NCI-H2171 treated with DMSO at 0.1 percent for 48 hours (cell line): ENCODE results near the gene A1BG.
"Not testable (repeated sequence)": the region's sequence is repeated elsewhere in the genome, so short reads cannot be mapped to it uniquely, and the experiment has no call there.

ENCODE experiments used
- DNase-seq: peaks from one replicate; lab custom pipeline; 2025; lab: John Stamatoyannopoulos, UW

The A1BG gene

GRCh38 chr19:58336820-58337219 lies 16.5 kb downstream of the A1BG start:
- no peak for DNase-seq

DNA sequence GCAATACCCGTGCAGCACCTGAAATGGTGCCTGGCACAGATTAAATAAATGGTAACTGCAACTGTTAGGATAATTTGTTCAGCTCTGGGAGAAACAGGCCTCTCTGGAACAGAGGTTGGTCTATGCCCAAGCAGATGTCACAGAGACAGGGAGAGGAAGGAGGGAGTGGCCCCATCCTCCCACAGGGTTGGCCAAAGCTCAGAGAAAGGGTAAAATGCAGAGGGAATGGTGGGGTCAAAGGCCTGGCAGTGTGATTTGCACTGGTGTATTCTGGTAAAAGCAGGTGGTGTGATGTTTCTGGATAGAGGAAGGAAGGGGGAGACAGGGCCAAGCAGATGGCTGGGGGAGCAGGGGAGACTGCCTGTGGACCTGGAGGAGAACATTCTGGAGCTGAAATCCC lies 17.1 kb downstream of the A1BG start:
- no peak for DNase-seq

DNA sequence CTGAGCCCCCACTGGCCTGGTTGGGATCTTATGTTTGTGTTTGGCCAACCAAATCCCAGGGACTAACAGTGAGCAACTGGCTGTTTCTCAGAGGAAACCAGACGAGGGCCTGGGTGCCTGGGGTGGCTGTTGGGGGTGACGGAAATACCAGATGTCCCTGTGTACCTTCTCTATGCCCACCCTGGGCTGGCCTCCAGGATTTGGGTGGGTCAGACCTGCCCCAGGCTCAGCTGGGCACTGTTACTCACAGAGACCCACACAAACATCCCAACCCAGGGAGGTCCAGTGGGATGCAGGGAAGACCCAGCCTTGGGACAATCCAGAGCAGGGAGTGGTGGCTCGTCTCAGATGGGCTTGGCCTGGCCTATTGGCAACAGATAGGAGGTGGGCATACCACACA lies 17.7 kb downstream of the A1BG start:
- DNase-seq: no peak

GRCh38 chr19:58334691-58335249 lies 18.5 kb downstream of the A1BG start:
- DNase-seq: no peak

GRCh38 chr19:58332697-58333096 lies 20.6 kb downstream of the A1BG start:
- no peak for DNase-seq

- no peak for DNase-seq
Measured at GRCh38 chr19:58330458-58330857, 22.8 kb downstream of the A1BG start.

- peak; percentile 17 for DNase-seq
Measured at GRCh38 chr19:58328999-58329398, 24.3 kb downstream of the A1BG start.

GRCh38 chr19:58326914-58327726 lies 26.2 kb downstream of the A1BG start, which contains the start of gene ZSCAN22:
Gene ZSCAN22, plus strand, starts transcription at chr19:58326994. Its CDS starts 7,809 bp downstream, at chr19:58334803.
- peak; percentile 92 for DNase-seq

GRCh38 chr19:58326501-58326913 lies 26.8 kb downstream of the A1BG start:
- no peak for DNase-seq

GRCh38 chr19:58325311-58326022 lies 27.8 kb downstream of the A1BG start:
- no peak for DNase-seq

DNA sequence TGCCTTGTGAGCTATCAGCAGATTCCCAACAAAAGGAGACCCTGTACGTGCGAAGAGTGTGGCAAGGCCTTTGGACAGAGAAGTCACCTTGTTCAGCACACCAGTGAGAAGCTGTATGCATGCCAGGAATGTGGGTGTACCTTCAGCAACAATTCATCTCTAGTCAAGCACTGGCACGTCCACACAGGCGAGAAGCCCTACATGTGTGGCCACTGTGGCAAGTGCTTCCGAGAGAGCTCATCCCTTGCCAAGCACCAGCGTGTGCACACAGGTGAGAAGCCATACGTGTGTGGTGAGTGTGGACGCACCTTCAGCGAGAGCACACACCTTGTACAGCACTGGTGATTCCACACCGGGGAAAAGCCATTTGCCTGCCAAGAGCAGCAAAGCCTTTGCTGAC lies 34.1 kb downstream of the A1BG start:
- DNase-seq: no peak

GRCh38 chr19:58318297-58318696 lies 35.0 kb downstream of the A1BG start:
- DNase-seq: no peak

GRCh38 chr19:58317476-58318072 lies 35.7 kb downstream of the A1BG start:
- no peak for DNase-seq

- no peak for DNase-seq
Measured at GRCh38 chr19:58315580-58315979, 37.7 kb downstream of the A1BG start.

DNA sequence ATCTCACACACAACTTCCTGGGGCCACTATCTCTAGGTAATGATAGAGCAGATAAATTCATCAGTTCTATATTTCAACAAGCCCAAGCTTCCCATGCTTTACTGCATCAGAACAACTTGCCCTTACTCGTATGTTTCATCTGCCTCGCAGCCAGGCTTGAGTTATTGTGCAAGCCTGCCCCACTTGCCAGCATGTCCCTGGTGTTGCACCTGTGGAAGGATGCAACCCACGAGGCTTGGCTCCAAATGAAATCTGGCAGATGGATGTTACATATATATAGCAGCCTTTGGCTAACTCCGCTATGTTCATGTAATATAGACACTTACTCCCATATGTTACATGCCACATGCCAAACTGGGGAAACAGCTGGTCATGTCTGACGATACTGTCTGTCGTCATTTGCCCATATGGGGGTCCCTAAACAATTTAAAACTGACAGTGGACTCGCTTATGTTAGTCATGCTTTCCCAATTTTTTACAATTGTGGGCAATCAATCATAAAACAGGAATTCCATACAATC lies 41.9 kb downstream of the A1BG start:
- DNase-seq: peak; percentile 7

DNA sequence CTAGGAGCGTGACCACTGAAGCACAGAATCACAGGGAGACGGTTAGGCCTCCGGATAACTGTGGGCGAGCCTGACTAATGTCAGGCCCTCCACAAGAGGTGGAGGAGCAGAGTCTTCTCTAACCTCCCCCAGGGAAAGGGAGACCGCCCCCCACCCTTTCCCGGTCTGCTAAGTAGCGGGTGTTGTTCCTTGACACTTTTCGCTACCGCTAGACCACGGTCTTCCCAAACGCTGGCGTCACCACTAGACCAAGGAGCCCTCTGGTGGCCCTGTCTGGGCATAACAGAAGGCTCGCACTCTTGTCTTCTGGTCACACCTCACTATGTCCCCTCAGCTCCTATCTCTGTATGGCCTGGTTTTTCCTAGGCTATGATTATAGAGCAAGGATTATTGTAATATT lies 42.6 kb downstream of the A1BG start:
- DNase-seq: not testable (repeated sequence)

GRCh38 chr19:58307736-58308135 lies 45.6 kb downstream of the A1BG start:
- DNase-seq: no peak

- DNase-seq: no peak
Measured at GRCh38 chr19:58305932-58306323, 47.4 kb downstream of the A1BG start.

GRCh38 chr19:58305065-58305931 lies 48.0 kb downstream of the A1BG start, which contains the start of gene ERVK3-1:
Gene ERVK3-1, plus strand, starts transcription at chr19:58305377. Its CDS starts 6,792 bp downstream, at chr19:58312169.
- peak; percentile 98 for DNase-seq

- no peak for DNase-seq
Measured at GRCh38 chr19:58304748-58305064, 48.6 kb downstream of the A1BG start.

GRCh38 chr19:58304255-58304654 lies 49.0 kb downstream of the A1BG start:
- DNase-seq: no peak
